Measurements from ENCODE around the gene DNALI1.

DNA sequence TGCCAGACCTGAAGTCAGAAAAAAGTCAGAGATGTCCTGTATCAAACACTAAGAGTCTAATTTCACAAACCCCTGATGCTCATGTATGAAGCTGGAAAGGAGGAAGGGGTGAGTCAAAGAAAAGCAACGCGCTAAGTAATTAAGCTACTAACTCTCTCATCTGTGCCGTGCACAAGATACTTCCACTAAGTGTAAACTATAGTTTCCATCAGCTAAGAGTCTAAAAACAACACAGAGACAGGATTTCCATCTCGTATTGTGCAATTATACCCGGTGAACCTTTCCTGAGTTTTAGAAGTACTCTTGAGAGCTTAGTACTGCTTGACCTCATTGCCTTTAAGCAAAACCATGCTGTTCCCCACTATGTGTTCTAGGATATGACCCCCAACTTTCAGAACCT is 19.0 kb downstream of the DNALI1 start:
- TF ChIP-seq EP300 (IDR thresholded peaks at IDR 0.05; ENCODE audit: low read depth) (no peak), CTCF (IDR thresholded peaks at IDR 0.05) (no peak), POLR2AphosphoS5 (IDR thresholded peaks at IDR 0.05) (no peak), POLR2A (IDR thresholded peaks at IDR 0.05) (no peak)

Data from transverse colon (tissue), 4 donors.